Glomerular visceral epithelial cell (primary cell): ENCODE data around the gene NCK2.

Experiments
- DNase-seq: peaks from one replicate; pipeline ENCODE4 v3.0.0-alpha.2; 2016; ENCODE audit errors: extremely low spot score

Gene NCK2

GRCh38 chr2:105847056-105847455 lies 102.3 kb downstream of the NCK2 start:
- DNase-seq: no peak

DNA sequence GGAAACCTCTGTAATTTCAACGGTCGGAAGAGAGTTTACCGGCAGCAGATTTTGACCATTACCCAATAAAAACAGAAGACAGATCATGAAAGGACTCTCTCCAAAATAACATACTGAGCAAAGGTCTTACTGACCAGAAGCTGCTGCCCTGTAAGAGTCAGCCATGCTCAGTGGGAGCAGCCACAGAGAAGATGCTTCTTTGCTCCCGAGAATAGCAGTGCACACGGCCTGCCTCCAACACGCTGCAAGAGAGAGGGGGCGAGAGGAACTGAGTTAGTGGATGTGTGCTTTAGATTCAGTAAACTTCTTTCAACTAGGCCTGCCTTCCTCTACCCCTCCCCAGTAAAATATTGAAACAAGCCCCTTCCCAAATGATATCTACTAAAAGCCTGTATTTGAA lies 103.7 kb downstream of the NCK2 start:
- DNase-seq: no peak

GRCh38 chr2:105849431-105850179 lies 104.9 kb downstream of the NCK2 start:
- DNase-seq: no peak

- no peak for DNase-seq
Measured at GRCh38 chr2:105852066-105852465, 107.4 kb downstream of the NCK2 start.

DNA sequence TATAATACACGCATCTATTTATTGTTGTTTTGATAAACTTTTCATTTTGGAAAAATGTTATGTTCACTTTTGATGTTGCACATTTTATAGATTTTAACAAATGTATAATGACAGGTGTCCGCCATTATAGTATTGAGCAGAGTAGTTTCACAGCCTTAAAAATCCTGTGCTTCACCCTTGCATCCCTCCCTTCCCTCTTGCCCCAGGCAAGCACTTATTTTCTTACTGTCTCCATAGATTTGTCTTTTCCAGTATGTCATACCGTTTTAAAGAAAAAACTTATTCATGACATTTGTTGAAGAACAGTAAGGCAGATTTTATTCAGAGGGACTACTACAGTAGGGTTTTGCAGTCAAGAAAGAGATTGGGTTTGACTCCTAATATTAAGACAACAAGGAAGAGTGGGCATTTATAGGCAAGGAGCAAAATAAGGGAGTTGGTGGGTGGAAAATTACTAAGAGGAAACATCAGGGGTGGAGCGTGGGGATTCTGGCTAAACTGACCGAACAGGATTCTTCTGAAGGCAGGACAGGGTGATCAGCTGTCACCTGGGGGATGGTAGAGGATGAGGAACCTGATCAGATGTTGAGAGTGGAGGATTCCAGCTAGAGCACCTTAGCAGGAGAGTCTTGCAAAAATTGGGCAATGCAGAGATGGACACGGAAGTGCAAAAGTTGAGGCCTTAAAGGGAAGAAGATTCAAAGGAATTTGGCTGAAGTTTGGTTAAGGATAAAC lies 108.8 kb downstream of the NCK2 start:
- no peak for DNase-seq

- DNase-seq: no peak
Measured at GRCh38 chr2:105854972-105855371, 110.3 kb downstream of the NCK2 start.

- DNase-seq: no peak
Measured at GRCh38 chr2:105856581-105856980, 111.9 kb downstream of the NCK2 start.

DNA sequence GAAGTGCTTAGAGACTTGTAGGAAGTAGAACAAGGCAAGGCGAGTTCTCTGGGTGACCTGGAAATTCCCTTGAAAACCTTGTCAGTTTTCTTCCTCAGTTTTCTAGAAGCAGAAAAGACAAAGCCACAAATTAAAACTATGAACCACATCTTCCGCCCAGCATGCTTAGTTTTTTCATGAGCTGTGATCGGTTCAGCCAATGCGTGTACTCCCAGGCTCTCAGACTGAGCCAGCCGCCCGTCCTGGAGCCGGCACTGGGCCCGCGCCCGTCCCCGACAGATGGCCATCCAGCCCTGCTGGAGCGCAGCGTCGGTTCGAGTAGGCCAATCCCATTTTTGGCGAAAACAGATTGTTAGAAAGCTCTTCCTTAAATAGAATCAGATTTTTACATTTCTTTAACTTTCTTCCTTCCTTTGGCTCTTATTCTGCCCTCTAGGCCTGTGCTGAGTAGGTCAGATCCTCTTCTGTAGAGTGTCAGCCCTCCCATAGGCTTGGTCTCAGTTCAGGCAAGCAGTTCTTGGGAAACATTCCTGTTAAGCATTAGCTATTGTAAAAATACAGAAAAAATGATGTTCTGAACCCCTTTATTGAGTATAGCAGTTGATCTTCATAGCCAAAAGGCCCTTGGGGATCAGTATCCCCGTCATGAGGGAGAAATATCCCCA lies 112.5 kb downstream of the NCK2 start:
- DNase-seq: no peak

DNA sequence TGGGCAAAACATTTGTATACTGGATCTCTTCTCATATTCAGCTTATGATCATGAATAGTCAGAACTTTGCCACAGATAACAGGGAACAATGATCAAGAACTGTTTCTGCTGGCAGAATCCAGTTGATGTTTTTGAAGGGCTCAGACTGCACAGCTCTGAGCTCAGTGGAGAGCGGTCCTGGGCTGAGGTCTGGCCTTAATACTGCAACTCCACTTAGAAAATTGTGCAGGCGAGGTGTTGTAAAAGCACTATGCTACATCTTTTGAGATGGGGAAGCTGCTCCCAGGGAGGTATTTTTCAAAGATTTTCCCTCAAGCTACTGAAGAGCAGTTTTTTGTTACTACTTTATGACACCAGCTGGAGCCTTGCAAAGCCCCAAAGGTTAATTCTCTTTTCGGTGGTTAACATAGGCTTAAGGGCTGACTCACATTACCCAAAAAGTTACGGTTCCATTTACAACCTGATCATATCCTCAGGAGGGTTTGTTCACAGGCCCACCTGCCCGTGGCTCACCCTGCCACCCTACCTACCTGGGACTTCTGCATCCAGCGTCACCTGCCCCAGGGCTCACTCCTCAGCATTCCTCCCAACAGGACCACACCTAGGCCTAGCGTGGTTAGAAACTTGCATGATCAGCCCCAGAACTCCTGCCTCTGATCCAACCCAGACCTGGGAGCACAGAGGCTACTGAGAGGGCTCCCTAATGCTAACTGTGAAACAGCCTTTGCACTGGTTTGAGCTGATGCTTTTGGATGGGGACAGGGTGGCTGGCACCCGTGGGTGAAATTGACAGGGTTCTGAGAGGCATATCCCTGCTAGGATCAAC lies 114.4 kb downstream of the NCK2 start:
- DNase-seq: no peak

DNA sequence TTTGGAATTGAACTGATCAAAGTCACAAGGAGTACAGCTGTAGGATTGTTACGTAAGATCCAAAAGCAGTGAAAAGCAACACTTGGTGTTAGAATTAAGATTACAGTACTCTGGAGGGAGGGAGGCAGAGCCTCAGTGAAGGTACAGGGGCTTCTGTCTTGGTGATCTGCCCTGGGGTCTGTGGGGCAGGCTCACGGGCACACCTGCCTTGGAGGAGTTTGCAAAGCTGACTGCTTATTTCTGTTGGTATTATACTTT lies 114.9 kb downstream of the NCK2 start:
- no peak for DNase-seq

- DNase-seq: no peak
Measured at GRCh38 chr2:105860567-105860966, 115.9 kb downstream of the NCK2 start.

GRCh38 chr2:105861200-105861599 lies 116.5 kb downstream of the NCK2 start:
- DNase-seq: no peak

DNA sequence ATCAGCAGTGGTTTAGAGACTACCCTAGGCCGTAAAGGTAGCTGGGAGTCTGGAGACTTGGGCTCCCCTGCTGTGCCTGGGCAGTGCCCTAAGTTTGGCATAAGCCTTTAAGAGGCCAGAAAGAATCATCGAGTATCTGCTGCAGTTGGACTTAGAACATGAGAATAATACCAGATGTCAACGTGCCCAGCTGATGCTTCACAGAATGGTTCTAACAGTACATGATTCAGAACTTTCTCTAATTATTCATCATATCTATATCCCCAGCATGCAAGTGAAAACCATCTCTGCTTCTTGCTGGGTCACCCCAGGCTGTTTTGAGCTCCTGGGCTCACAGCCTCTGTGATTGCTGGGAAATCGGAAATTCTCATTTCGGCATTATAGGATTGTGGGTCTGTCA lies 118.1 kb downstream of the NCK2 start:
- no peak for DNase-seq

GRCh38 chr2:105864262-105864661 lies 119.5 kb downstream of the NCK2 start:
- DNase-seq: no peak

GRCh38 chr2:105865222-105865913 lies 120.7 kb downstream of the NCK2 start:
- DNase-seq: no peak

DNA sequence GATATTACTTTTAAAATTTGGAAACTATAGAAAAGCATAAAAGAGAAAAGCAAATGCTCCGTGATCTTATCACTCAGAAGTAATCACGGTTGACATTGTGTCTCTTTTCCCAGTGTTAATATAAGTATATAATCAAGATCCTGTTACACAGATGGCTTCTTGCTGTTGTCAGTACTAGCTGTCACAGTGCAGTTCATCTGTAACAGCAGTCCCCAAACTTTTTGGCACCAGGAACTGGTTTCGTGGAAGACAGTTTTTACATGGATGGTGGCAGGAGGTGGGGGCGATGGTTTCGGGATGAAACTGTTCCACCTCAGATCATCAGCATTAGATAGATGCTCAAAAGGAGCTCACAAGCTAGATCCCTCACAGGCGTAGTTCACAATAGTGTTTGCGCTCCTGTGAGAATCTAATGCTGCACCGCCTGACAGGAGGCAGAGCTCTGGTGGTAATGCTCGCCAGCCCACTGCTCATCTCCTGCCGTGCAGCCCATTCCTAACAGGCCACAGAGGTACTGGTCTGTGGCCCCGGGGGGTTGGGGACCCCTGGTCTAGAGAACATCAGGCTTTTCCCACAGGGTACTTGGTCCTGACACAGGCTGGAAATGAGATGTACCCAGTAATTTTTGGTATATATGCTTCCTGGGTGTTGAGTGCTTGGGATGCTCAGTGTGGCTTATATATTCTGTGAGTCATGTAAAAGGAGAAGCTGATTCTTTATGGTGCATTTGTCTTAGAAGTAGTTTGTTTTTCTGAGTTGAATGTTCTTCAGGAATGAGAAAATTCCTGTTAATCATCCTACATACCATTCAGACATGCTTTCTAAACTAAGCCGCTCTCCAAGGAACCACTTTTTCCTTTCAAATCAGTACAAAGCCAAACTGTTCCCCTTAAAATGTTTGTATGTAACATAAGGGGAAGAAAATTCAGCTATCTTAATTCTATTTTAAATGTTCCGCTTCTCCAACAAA lies 121.8 kb downstream of the NCK2 start:
- peak; percentile 30 for DNase-seq

GRCh38 chr2:105867587-105867986 lies 122.9 kb downstream of the NCK2 start:
- peak; percentile 50 for DNase-seq

GRCh38 chr2:105868060-105868459 lies 123.3 kb downstream of the NCK2 start:
- DNase-seq: peak; percentile 34

- no peak for DNase-seq
Measured at GRCh38 chr2:105869341-105869740, 124.6 kb downstream of the NCK2 start.

DNA sequence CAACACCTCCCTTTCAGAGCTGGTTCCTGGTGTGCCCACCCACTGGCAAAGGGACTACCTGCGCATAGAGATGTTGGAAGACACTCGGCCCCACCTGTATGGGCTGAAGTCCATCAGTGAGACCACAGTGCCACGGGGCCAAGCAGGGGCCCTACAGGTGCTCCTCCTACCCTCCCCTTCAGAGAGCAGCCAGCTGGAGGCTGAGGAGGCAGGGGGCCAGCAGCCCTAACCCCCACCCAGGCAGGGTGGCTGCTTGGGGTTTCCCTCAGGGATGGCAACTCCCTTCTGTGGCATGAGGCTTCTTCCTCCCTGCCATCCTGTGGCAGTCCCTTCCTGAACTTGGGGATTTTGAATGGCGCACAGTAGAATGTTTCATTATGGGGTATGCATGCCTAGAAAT lies 125.3 kb downstream of the NCK2 start:
- no peak for DNase-seq
